HEK293T (cell line): ENCODE results near the gene CYP27B1.
"Not testable (repeated sequence)": the region's sequence is repeated elsewhere in the genome, so short reads cannot be mapped to it uniquely, and the experiment has no call there.

Source experiments
- ARNT ChIP-seq: fragments of 450-650 bp; IDR thresholded peaks from 2 replicates; pipeline ENCODE4 v1.6.1; 2017; ENCODE audit warnings: mild to moderate bottlenecking
- BHLHE40 ChIP-seq: fragments of 450-650 bp; IDR thresholded peaks from 2 replicates; pipeline ENCODE4 v1.6.1; 2016; ENCODE audit warnings: mild to moderate bottlenecking, moderate library complexity, borderline replicate concordance
- FOXA1 ChIP-seq: fragments of 450-650 bp; IDR thresholded peaks from 2 replicates; pipeline ENCODE4 v1.6.1; 2016; ENCODE audit warnings: mild to moderate bottlenecking
- FOXM1 ChIP-seq: fragments of 450-650 bp; IDR thresholded peaks from 2 replicates; pipeline ENCODE4 v1.6.1; 2017; ENCODE audit warnings: mild to moderate bottlenecking, borderline replicate concordance
- LEF1 ChIP-seq: fragments of 450-650 bp; IDR thresholded peaks from 2 replicates; pipeline ENCODE4 v1.6.1; 2017; ENCODE audit warnings: mild to moderate bottlenecking, borderline replicate concordance
- PKNOX1 ChIP-seq: fragments of 450-650 bp; IDR thresholded peaks from 2 replicates; pipeline ENCODE4 v1.6.1; 2016
- SP1 ChIP-seq: fragments of 450-650 bp; IDR thresholded peaks from 2 replicates; pipeline ENCODE4 v1.6.1; 2017

GRCh38 chr12:57721846-57722608 is 44.9 kb downstream of the CYP27B1 start:
- TF ChIP-seq SP1, LEF1, FOXM1, PKNOX1, BHLHE40, ARNT, FOXA1: not testable (repeated sequence)
